Lower lobe of right lung (tissue), 2 donors: ENCODE results near the gene FAM120B. TPM values are rescaled to one million over a fixed set of nuclear protein-coding genes. Genes with fewer than 3 reads are reported as not detected.

Experiments used
- ATAC-seq, 2 donors: fragments of 200-7000 bp; cut with Tn5 transposase; one replicate each; pipeline ENCODE4 v1.9.1; 2020 to 2022; ENCODE audit warnings: mild to moderate bottlenecking in 2 of 2, moderate library complexity in 2 of 2
- DNase-seq: peaks from one replicate; pipeline ENCODE4 v3.0.0-alpha.2; 2020
- H3K27ac ChIP-seq: fragments of 200-600 bp; one replicate; pipeline ENCODE4 v1.8.0; 2022
- H3K27me3 ChIP-seq: fragments of 200-600 bp; one replicate; pipeline ENCODE4 v1.8.0; 2022; ENCODE audit warnings: low read depth
- H3K36me3 ChIP-seq: fragments of 200-600 bp; one replicate; pipeline ENCODE4 v1.8.0; 2022; ENCODE audit warnings: mild to moderate bottlenecking
- H3K4me1 ChIP-seq: fragments of 200-600 bp; one replicate; pipeline ENCODE4 v1.8.0; 2022
- H3K4me3 ChIP-seq: fragments of 200-600 bp; one replicate; pipeline ENCODE4 v1.8.0; 2022; ENCODE audit warnings: mild to moderate bottlenecking
- H3K9me3 ChIP-seq: fragments of 200-600 bp; one replicate; pipeline ENCODE4 v1.8.0; 2022
- intact Hi-C: fragments of 100-400 bp; cut with DNase I; formaldehyde crosslinking; loops from one replicate; pipeline ENCODE4 v1.11.0; 2022
- total RNA-seq: library from RNA; stranded (reverse); fragmentation: NEBNext Ultra II Directional; extraction: Animal tissue kit (Norgen Biotek cat#: 25700); gene quantifications from one replicate; pipeline ENCODE4 v1.2.1, GENCODE V29; 2021
- TF ChIP-seq, protein P1 (sequence below): fragments of 200-600 bp; IDR thresholded peaks from one replicate; pipeline ENCODE4 v1.8.0; 2022; ENCODE audit warnings: antibody characterized with exemption, mild to moderate bottlenecking
- donor health status: DM: no; HTN: yes; CAD: no; lungs with severe emphysema.

The FAM120B gene
- total RNA-seq, 1 donor from 2014 or later, result 29.0 TPM

GRCh38 chr6:170363255-170363654 lies 56.7 kb downstream of the FAM120B start:
- ATAC-seq (no peak), DNase-seq (no peak)
- Histone ChIP-seq H3K36me3 (peaks cover 91% of the 10 kb centered on the region), H3K27ac (no peak overlapping the region), H3K4me3 (no peak overlapping the region), H3K27me3 (no peaks in the 10 kb centered on the region), H3K9me3 (no peaks in the 10 kb centered on the region), H3K4me1 (peaks cover 3% of the 10 kb centered on the region)
- TF ChIP-seq, protein P1, sequence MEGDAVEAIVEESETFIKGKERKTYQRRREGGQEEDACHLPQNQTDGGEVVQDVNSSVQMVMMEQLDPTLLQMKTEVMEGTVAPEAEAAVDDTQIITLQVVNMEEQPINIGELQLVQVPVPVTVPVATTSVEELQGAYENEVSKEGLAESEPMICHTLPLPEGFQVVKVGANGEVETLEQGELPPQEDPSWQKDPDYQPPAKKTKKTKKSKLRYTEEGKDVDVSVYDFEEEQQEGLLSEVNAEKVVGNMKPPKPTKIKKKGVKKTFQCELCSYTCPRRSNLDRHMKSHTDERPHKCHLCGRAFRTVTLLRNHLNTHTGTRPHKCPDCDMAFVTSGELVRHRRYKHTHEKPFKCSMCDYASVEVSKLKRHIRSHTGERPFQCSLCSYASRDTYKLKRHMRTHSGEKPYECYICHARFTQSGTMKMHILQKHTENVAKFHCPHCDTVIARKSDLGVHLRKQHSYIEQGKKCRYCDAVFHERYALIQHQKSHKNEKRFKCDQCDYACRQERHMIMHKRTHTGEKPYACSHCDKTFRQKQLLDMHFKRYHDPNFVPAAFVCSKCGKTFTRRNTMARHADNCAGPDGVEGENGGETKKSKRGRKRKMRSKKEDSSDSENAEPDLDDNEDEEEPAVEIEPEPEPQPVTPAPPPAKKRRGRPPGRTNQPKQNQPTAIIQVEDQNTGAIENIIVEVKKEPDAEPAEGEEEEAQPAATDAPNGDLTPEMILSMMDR, result no peak
- intact Hi-C loops, result no loop called here

DNA sequence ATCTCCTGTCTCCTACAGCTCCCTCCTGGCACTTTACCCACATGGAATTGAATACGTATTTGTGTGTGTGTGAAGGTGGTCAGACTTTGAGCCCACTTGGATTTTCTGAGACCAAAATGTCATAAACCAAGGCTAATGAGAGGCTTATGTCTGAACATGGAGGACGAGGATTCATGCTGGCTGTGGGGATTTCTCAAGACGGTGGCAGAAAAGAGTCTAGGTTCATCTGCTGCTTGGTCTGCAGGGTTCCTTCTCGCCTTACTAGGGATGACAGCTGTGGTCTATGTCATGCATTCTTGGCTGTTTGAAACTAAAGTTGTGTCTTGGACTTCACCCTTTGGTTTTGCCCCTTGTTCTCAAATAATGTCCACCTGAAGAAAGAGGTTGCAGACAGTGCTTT lies 58.6 kb downstream of the FAM120B start:
- intact Hi-C loops, result no loop called here
- Histone ChIP-seq H3K36me3 (peaks cover 88% of the 10 kb centered on the region), H3K4me3 (no peak overlapping the region)

DNA sequence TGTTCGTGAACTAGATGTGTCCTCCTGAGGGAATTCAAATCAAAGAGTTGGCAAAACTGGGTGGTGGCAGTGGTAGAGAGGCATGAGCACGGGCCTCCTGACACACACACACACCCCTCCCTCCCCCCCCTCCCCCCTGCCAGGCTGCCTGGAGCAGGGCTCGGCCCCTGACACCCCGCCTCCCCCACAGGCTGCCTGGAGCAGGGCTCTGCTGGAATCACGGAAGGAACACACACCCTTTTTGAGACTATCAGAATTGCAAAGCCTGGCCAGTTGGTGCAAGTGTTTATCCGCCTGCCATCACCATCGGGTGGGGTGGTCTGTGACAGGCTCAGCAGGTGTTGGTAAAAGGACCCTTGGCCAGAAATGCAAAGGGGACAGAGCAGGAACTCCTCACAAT lies 59.0 kb downstream of the FAM120B start:
- H3K4me3 ChIP-seq, result no peak overlapping the region
- no peak overlapping the region for H3K27ac ChIP-seq
- TF ChIP-seq, protein P1, result no peak
- DNase-seq (no peak), ATAC-seq (no peak)
- peaks cover 88% of the 10 kb centered on the region for H3K36me3 ChIP-seq
- intact Hi-C loops, result no loop called here
- no peaks in the 10 kb centered on the region for H3K27me3 ChIP-seq
- H3K4me1 ChIP-seq, result no peaks in the 10 kb centered on the region
- no peaks in the 10 kb centered on the region for H3K9me3 ChIP-seq

More for the DNA sequence above, 58.6 kb downstream of the FAM120B start:
- DNase-seq (no peak), ATAC-seq (no peak)
- H3K9me3 ChIP-seq, result no peaks in the 10 kb centered on the region
- TF ChIP-seq, protein P1, result no peak
- no peaks in the 10 kb centered on the region for H3K27me3 ChIP-seq
- H3K4me1 ChIP-seq, result no peaks in the 10 kb centered on the region
- no peak overlapping the region for H3K27ac ChIP-seq

DNA sequence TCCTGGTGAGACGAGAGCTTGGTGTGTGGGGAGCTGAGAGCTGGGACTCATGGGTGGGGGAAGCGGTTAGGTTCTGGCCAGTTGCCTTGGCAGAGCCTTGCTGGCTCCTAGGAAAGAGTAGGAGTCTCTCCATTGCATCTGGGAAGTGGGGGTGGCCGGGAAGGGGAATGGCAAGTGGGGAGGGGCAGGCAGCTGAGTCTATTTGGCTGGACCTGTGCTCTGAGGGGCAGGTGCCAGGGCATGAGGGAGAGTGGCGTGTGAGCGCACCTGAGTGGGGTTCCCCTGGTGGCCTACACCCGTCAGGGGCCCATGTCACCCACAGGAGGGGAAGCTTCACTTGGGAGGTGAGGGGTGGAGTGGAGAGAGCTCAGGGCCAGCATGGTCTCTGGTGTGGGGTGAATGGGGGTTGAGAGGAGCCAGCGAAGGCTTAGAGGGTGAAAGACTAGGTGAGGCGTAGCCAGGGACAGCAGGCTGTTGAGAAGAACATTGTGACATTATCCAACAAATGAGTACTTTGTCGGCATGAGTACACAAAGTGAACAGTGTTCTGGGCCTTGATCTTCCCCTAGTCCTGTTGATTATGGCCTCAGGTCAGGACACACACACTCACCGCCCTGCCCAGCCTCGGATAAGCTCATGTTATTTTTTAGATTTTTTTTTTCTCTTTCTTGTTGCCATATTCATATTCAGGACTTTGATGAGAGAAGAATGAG lies 59.8 kb downstream of the FAM120B start:
- no peaks in the 10 kb centered on the region for H3K9me3 ChIP-seq
- DNase-seq, result no peak
- TF ChIP-seq, protein P1, result no peak
- no peaks in the 10 kb centered on the region for H3K27me3 ChIP-seq
- no peak overlapping the region for H3K27ac ChIP-seq
- H3K4me1 ChIP-seq, result no peaks in the 10 kb centered on the region
- intact Hi-C loops, result no loop called here
- H3K4me3 ChIP-seq, result no peak overlapping the region
- H3K36me3 ChIP-seq, result peaks cover 84% of the 10 kb centered on the region
- ATAC-seq, result no peak

- TF ChIP-seq, protein P1, result no peak
- Histone ChIP-seq H3K27ac (no peak overlapping the region), H3K4me1 (peaks cover under 1% of the 10 kb centered on the region), H3K9me3 (no peaks in the 10 kb centered on the region), H3K36me3 (peaks cover 82% of the 10 kb centered on the region), H3K4me3 (no peak overlapping the region), H3K27me3 (no peaks in the 10 kb centered on the region)
- ATAC-seq (no peak), DNase-seq (no peak)
- intact Hi-C loops, result no loop called here
These were observed 60.7 kb downstream of the FAM120B start for GRCh38 chr6:170367241-170367640.
